ENCODE measurements around the gene FAM210B. TPM values are rescaled to one million over a fixed set of nuclear protein-coding genes. Genes with fewer than 3 reads are reported as not detected.

The FAM210B gene
- total RNA-seq, 1 donor from 2014 or later, result 42.6 TPM

Other genes with a start within 250 kb of the FAM210B start
- 0.19 TPM in 1 of 2 replicates, not detected in the other for gene MC3R, start 110.2 kb upstream of the FAM210B start, total RNA-seq
- gene AURKA, start 33.2 kb downstream of the FAM210B start, total RNA-seq, result 5.7 and 11.6 TPM in 2 replicates
- gene CSTF1, start 33.7 kb downstream of the FAM210B start, total RNA-seq, result 42.3 and 45.5 TPM in 2 replicates
- 20.9 and 48.0 TPM in 2 replicates for gene CASS4, start 53.3 kb downstream of the FAM210B start, total RNA-seq
- 81.3 and 92.0 TPM in 2 replicates for gene RTF2, start 109.7 kb downstream of the FAM210B start, total RNA-seq
- not detected in 2 replicates for gene FAM209A, start 165.8 kb downstream of the FAM210B start, total RNA-seq
- gene FAM209B, start 174.3 kb downstream of the FAM210B start, total RNA-seq, result not detected in 2 replicates

All from myocyte (in vitro differentiated cells).